Prostate gland (tissue), 2 donors: Measurements from ENCODE around the gene PHF21B. TPM values are rescaled to one million over a fixed set of nuclear protein-coding genes. Genes with fewer than 3 reads are reported as not detected.

Source experiments
- DNase-seq: peaks from one replicate; pipeline ENCODE4 v3.0.0-alpha.2; 2019; ENCODE audit warnings: low spot score
- H3K27ac ChIP-seq, 2 donors: fragments of 200-600 bp; sonication (generic); 2 replicates each; pipeline ENCODE4 v1.5.1; 2017 to 2019
- H3K27me3 ChIP-seq: fragments of 200-600 bp; sonication (generic); replicated peaks from 2 replicates; pipeline ENCODE4 v1.5.1; 2019; ENCODE audit not compliant: insufficient read depth
- H3K36me3 ChIP-seq, 2 donors: fragments of 200-600 bp; sonication (generic); 1 replicate in 1 of 2; 2 replicates in 1 of 2; pipeline versions ENCODE4 v1.5.1 to v1.8.1; 2017 to 2019
- H3K4me1 ChIP-seq: fragments of 200-600 bp; sonication (generic); replicated peaks from 2 replicates; pipeline ENCODE4 v1.5.1; 2019
- H3K4me3 ChIP-seq, 2 donors: fragments of 200-600 bp; sonication (generic); 2 replicates each; pipeline ENCODE4 v1.5.1; 2017 to 2019
- H3K9me3 ChIP-seq: fragments of 200-600 bp; sonication (generic); 2 replicates; pipeline ENCODE4 v1.5.1; 2017
- POLR2A ChIP-seq: fragments of 450-650 bp; IDR thresholded peaks from one replicate; pipeline ENCODE4 v1.6.1; 2016; ENCODE audit warnings: antibody characterized with exemption, mild to moderate bottlenecking
- POLR2AphosphoS5 ChIP-seq: sonication (generic); formaldehyde crosslinking; IDR thresholded peaks from one replicate; pipeline ENCODE4 v1.6.1; 2017; ENCODE audit warnings: antibody characterized with exemption
- WGBS: methylation state at CpG from one replicate; pipeline ENCODE4 v1.1.5; 2018; 5-methylcytosine and 5-hydroxymethylcytosine counted together
- intact Hi-C: fragments of 100-400 bp; cut with DNase I; formaldehyde crosslinking; loops from one replicate; pipeline ENCODE4 v1.14.2; 2022
- total RNA-seq, 2 donors: library from RNA; depleted of rRNA; stranded (reverse); fragments of >200 nt; gene quantifications; one replicate each; pipeline ENCODE4 v1.1.0, GENCODE V29; 2016
- TF ChIP-seq, protein P1 (sequence below), 4 experiments: fragments of 200-600 bp in 2 of 4; fragments of 450-650 bp in 2 of 4; sonication (generic) in 2 of 4; IDR thresholded peaks; 1 replicate in 3 of 4; 2 replicates in 1 of 4; pipeline ENCODE4 v1.5.1; 2016 to 2019; ENCODE audit warnings: antibody characterized with exemption in 4 of 4, mild to moderate bottlenecking in 2 of 4, moderate library complexity in 2 of 4

Gene PHF21B
- total RNA-seq, 2 donors from 2014 or later, result 9.7 to 27.3 TPM

DNA sequence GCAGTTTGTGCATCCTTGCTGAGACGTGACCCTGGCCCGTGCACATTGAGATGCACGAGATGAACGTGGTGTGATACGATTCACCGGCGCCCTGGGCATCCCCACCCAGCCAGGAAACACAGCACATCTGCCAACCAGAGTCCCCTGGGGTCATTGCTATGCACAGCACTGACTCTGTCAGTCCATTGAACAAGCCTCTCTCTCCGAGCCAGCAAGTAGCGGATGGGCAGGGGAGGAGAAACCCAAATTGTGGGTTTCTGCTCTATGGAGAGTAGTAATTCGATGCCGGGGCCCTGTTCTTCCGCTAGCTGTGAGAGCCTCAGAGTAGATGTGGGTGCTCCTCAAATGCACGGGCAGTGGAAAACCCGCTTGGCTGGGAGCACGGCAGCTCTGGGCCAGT is 172.3 kb downstream of the PHF21B start:
- H3K4me3 ChIP-seq, result no peak overlapping the region
- H3K9me3 ChIP-seq, result no peaks in the 10 kb centered on the region
- intact Hi-C loops, result no loop called here
- TF ChIP-seq, protein P1, sequence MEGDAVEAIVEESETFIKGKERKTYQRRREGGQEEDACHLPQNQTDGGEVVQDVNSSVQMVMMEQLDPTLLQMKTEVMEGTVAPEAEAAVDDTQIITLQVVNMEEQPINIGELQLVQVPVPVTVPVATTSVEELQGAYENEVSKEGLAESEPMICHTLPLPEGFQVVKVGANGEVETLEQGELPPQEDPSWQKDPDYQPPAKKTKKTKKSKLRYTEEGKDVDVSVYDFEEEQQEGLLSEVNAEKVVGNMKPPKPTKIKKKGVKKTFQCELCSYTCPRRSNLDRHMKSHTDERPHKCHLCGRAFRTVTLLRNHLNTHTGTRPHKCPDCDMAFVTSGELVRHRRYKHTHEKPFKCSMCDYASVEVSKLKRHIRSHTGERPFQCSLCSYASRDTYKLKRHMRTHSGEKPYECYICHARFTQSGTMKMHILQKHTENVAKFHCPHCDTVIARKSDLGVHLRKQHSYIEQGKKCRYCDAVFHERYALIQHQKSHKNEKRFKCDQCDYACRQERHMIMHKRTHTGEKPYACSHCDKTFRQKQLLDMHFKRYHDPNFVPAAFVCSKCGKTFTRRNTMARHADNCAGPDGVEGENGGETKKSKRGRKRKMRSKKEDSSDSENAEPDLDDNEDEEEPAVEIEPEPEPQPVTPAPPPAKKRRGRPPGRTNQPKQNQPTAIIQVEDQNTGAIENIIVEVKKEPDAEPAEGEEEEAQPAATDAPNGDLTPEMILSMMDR (IDR thresholded peaks at IDR 0.05), result no peak
- TF ChIP-seq POLR2A, result no peak
- TF ChIP-seq POLR2AphosphoS5, result no peak
- no peaks in the 10 kb centered on the region for H3K27me3 ChIP-seq
- WGBS, result 84% methylated on average over 15 of the region's 15 CpGs
- H3K4me1 ChIP-seq, result no peaks in the 10 kb centered on the region
- no peak overlapping the region for H3K27ac ChIP-seq
- DNase-seq, result no peak
- no peaks in the 10 kb centered on the region for H3K36me3 ChIP-seq

DNA sequence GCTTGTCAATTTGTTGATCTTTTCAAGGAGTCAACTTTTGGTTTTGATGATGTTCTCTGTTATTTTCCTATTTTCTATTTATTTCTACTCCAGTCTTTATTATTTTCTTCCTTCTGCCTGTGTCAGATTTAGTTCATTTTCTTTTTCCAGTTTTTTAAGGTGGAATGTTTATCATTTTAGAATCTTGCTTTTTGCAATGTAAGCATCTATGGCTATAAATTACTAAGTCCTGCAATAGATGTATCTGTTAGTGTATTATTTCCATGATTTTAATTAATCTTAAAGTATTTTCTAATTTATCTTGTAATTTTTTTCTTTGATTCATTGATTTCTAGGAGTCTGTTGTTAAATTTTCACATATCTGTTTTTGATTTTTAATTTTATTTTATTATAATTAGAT is 175.7 kb downstream of the PHF21B start:
- H3K4me1 ChIP-seq, result no peaks in the 10 kb centered on the region
- DNase-seq, result no peak
- intact Hi-C loops, result no loop called here

DNA sequence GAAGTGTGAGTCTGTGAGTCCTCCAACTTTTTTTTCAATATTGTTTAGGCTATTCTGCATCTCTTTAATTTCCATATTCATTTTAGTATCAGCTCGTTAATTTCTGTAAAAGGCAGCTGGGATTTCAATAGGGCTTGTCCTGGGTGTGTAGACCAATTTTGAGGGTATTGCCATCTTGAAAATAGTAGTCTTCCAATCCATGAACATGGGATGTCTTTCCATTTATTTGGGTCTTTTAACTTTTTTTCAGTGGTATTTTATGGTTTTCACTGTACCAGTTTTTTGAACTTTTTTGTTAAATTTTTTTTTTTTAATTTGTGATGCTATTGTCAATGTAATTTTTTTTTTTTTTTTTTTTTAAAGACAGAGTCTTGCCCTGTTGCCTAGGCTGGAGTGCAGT is 177.9 kb downstream of the PHF21B start:
- no peak for TF ChIP-seq POLR2AphosphoS5
- no peak for TF ChIP-seq POLR2A
- TF ChIP-seq, protein P1 (IDR thresholded peaks at IDR 0.05), result no peak
- DNase-seq, result no peak
- intact Hi-C loops, result no loop called here
- Histone ChIP-seq H3K4me3 (no peak overlapping the region), H3K36me3 (no peaks in the 10 kb centered on the region), H3K27ac (no peak overlapping the region), H3K4me1 (no peaks in the 10 kb centered on the region), H3K27me3 (no peaks in the 10 kb centered on the region), H3K9me3 (no peaks in the 10 kb centered on the region)
- WGBS, result 97% methylated on average over 1 of the region's 1 CpG

More for the DNA sequence above, 175.7 kb downstream of the PHF21B start:
- no peaks in the 10 kb centered on the region for H3K27me3 ChIP-seq
- no peak overlapping the region for H3K4me3 ChIP-seq
- H3K9me3 ChIP-seq, result no peaks in the 10 kb centered on the region
- TF ChIP-seq POLR2A (no peak), POLR2AphosphoS5 (no peak)
- TF ChIP-seq, protein P1 (IDR thresholded peaks at IDR 0.05), result no peak
- H3K36me3 ChIP-seq, result no peaks in the 10 kb centered on the region
- no peak overlapping the region for H3K27ac ChIP-seq

Other genes starting within 250 kb of the PHF21B start
- gene NUP50, start 153.9 kb upstream of the PHF21B start, total RNA-seq, result 100 to 1,000 TPM in 1 of 2 donors, 10 to 100 TPM in 1; 51.4 to 101 TPM
- 10 to 100 TPM; 29.1 to 55.1 TPM for gene KIAA0930, start 230.9 kb upstream of the PHF21B start, total RNA-seq